ENCODE measurements around the gene SCUBE1.

Gene SCUBE1

GRCh38 chr22:43387815-43388214 is 44.6 kb upstream of the SCUBE1 start:
- DNase-seq (ENCODE audit: low read depth) = no peak
- H3K4me3 ChIP-seq (ENCODE audit: low read depth, low read length) = no peak overlapping the region
- TF ChIP-seq CTCF (IDR thresholded peaks at IDR 0.05; ENCODE audit: insufficient read depth, low read depth, low read length, missing control alignments) = no peak

DNA sequence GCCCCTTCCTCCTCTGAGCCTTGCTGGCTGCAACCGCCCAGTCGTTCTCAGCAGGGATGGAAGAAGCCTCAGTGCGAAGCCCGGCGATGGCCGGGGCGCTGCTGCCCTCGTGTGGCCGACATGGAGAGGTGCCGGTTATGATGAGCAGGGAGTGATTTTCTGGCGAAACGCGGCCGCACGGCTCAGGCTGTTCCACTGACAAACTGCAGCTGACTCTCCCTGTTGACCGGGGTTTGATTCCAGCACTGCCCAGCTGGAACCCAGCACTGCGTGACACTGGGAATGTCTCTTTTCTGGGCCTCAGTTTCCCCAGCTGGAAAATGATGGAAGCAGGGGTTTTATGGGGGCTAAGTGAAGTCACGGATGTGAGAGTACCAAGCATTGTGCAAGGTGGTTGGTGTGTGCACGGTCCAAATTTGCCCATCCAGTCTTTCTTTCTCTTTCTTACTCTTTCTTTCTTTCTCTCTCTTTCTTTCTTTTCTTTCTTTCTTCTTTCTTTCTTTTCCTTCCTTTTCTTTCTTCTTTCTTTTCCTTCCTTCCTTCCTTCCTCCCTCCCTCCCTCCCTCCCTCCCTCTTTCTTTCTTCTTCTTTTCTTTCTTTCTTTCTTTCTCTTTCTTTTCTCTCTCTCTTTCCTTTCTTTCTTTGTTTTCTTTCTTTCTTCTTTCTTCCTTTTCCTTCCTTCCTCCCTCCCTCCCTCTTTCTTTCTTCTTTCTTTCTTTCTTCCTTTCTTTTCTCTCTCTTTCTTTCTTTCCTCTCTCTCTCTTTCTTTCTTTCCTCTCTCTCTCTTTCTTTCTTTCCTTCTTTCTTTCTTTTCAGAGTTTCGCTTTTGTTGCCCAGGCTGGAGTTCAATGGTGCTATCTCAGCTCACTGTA is 42.8 kb upstream of the SCUBE1 start:
- TF ChIP-seq CTCF (IDR thresholded peaks at IDR 0.05; ENCODE audit: insufficient read depth, low read depth, low read length, missing control alignments) = peak; percentile 91
- DNase-seq (ENCODE audit: low read depth) = peak; percentile 87
- H3K4me3 ChIP-seq (ENCODE audit: low read depth, low read length) = no peak overlapping the region

- no peak for TF ChIP-seq CTCF (IDR thresholded peaks at IDR 0.05; ENCODE audit: insufficient read depth, low read depth, low read length, missing control alignments)
Measured at GRCh38 chr22:43384863-43385262, 41.7 kb upstream of the SCUBE1 start.

GRCh38 chr22:43381693-43382092 is 38.5 kb upstream of the SCUBE1 start:
- H3K4me3 ChIP-seq (ENCODE audit: low read depth, low read length) = no peak overlapping the region
- TF ChIP-seq CTCF (IDR thresholded peaks at IDR 0.05; ENCODE audit: insufficient read depth, low read depth, low read length, missing control alignments) = no peak
- DNase-seq (ENCODE audit: low read depth) = peak; percentile 81

More at GRCh38 chr22:43384863-43385262, 41.7 kb upstream of the SCUBE1 start:
- no peak overlapping the region for H3K4me3 ChIP-seq (ENCODE audit: low read depth, low read length)
- no peak for DNase-seq (ENCODE audit: low read depth)

DNA sequence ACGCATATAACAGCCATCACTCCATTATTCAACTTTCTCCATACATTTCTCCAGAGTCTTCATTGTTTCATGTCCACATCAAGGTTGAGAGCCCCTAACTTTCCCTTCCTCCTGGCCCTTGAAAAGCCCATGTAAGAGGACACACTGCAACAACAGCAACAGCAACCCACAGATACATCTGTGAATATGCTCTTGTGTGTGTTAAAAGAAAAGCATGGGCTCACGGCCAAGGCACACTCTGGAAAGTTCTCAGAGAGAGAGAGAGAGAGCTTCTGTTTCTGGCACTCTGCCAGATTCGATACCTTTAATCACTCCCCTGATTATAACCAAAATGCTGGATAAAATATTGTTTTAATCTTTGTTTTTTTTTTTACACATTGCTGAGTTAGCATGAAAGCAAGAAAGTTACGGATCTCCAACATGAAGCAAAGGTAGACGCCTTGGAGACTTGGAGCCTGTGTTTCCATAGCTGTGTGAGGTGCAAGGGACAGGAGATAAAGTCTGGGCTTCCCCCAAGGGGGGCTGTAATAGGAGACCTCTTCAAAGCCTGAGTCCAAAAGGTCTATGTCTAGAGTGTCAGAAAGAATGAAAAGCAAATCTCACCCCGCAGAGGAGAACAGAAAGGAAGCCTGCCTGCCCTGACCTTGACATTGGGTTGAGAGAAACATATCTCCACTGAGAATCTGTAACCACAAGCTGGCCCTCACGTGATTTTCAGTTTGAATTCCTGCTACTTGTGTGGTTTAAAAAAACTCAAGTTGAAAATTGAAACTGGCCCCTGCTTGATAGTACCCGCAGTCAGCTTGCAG is 34.9 kb upstream of the SCUBE1 start:
- H3K4me3 ChIP-seq (ENCODE audit: low read depth, low read length) = peak overlapping the region; percentile 27
- peak; percentile 94 for DNase-seq (ENCODE audit: low read depth)
- no peak for TF ChIP-seq CTCF (IDR thresholded peaks at IDR 0.05; ENCODE audit: insufficient read depth, low read depth, low read length, missing control alignments)

GRCh38 chr22:43377548-43377895 is 34.4 kb upstream of the SCUBE1 start:
- DNase-seq (ENCODE audit: low read depth) = peak; percentile 37
- H3K4me3 ChIP-seq (ENCODE audit: low read depth, low read length) = no peak overlapping the region
- no peak for TF ChIP-seq CTCF (IDR thresholded peaks at IDR 0.05; ENCODE audit: insufficient read depth, low read depth, low read length, missing control alignments)
